MM.1S (cell line): ENCODE data around the gene ENTREP3.

Source experiments
- DNase-seq: peaks from one replicate; pipeline ENCODE4 v3.0.0-alpha.2; 2015
- H2AFZ ChIP-seq: fragments of 300-600 bp; sonication (generic); 2 replicates; pipeline ENCODE4 v1.6.0; 2016; ENCODE audit warnings: antibody characterized with exemption, low read length
- H3F3A ChIP-seq: fragments of 300-600 bp; sonication (generic); 2 replicates; pipeline ENCODE4 v1.6.1; 2016; ENCODE audit warnings: mild to moderate bottlenecking, antibody characterized with exemption, low read length, moderate library complexity, mixed read lengths; ENCODE audit not compliant: insufficient read depth
- H3K27ac ChIP-seq: fragments of 300-600 bp; sonication (generic); 2 replicates; pipeline ENCODE4 v1.5.1; 2016; ENCODE audit warnings: mild to moderate bottlenecking, low read length
- H3K27me3 ChIP-seq: fragments of 300-600 bp; sonication (generic); replicated peaks from 2 replicates; pipeline ENCODE4 v1.6.0; 2016; ENCODE audit warnings: low read length; ENCODE audit not compliant: insufficient read depth
- H3K36me3 ChIP-seq: fragments of 300-600 bp; sonication (generic); replicated peaks from 2 replicates; pipeline ENCODE4 v1.6.1; 2016; ENCODE audit warnings: mild to moderate bottlenecking, low read length, mixed read lengths; ENCODE audit not compliant: insufficient read depth
- H3K4me1 ChIP-seq: fragments of 300-600 bp; sonication (generic); 2 replicates; pipeline ENCODE4 v1.6.1; 2016; ENCODE audit warnings: low read length, mixed read lengths
- H3K4me2 ChIP-seq: fragments of 300-600 bp; sonication (generic); 2 replicates; pipeline ENCODE4 v1.6.0; 2016; ENCODE audit warnings: low read depth, low read length
- H3K4me3 ChIP-seq: fragments of 300-600 bp; sonication (generic); 2 replicates; pipeline ENCODE4 v1.5.1; 2016; ENCODE audit warnings: low read length, mixed read lengths
- H3K79me2 ChIP-seq: fragments of 300-600 bp; sonication (generic); 2 replicates; pipeline ENCODE4 v1.6.1; 2016; ENCODE audit warnings: mixed run types, low read length, mixed read lengths
- H3K9ac ChIP-seq: fragments of 300-600 bp; sonication (generic); 2 replicates; pipeline ENCODE4 v1.6.1; 2016; ENCODE audit warnings: low read length, mixed read lengths
- H3K9me2 ChIP-seq: fragments of 300-600 bp; sonication (generic); replicated peaks from 2 replicates; pipeline ENCODE4 v1.6.1; 2016; ENCODE audit warnings: mild to moderate bottlenecking, low read length, mixed read lengths; ENCODE audit not compliant: insufficient read depth
- H3K9me3 ChIP-seq: fragments of 300-600 bp; sonication (generic); replicated peaks from 2 replicates; pipeline ENCODE4 v1.6.1; 2016; ENCODE audit warnings: mild to moderate bottlenecking, low read length, mixed read lengths; ENCODE audit not compliant: insufficient read depth
- H4K20me1 ChIP-seq: fragments of 300-600 bp; sonication (generic); 2 replicates; pipeline ENCODE4 v1.6.1; 2016; ENCODE audit warnings: mild to moderate bottlenecking, low read length, moderate library complexity, mixed read lengths; ENCODE audit not compliant: insufficient read depth
- EZH2 ChIP-seq: fragments of 300-600 bp; sonication (generic); optimal IDR thresholded peaks from 2 replicates; pipeline ENCODE3; 2017; ENCODE audit warnings: low read depth, mild to moderate bottlenecking, antibody characterized with exemption, low read length, mixed read lengths
- EZH2phosphoT487 ChIP-seq: fragments of 300-600 bp; sonication (generic); IDR thresholded peaks from 2 replicates; pipeline ENCODE4 v1.6.1; 2018; ENCODE audit warnings: antibody characterized with exemption, low read length
- TF ChIP-seq, protein P1 (sequence below): fragments of 300-600 bp; sonication (generic); IDR thresholded peaks from 2 replicates; pipeline ENCODE4 v1.5.1; 2016; ENCODE audit warnings: antibody characterized with exemption, low read length, mixed read lengths

ENTREP3 gene

GRCh38 chr1:155228096-155228427, 27.2 kb downstream of the ENTREP3 start:
- no peaks in the 10 kb centered on the region for H4K20me1 ChIP-seq
- peaks cover 9% of the 10 kb centered on the region for H3K4me1 ChIP-seq
- peak overlapping the region; percentile 97 for H2AFZ ChIP-seq
- no peaks in the 10 kb centered on the region for H3K9me3 ChIP-seq
- H3F3A ChIP-seq, result peaks cover 25% of the 10 kb centered on the region
- H3K4me2 ChIP-seq, result peak overlapping the region; percentile 87
- H3K27ac ChIP-seq, result peak overlapping the region; percentile 17; the same call in 1 of the 2 replicates
- peak overlapping the region; percentile 55 for H3K9ac ChIP-seq
- no peak for TF ChIP-seq EZH2phosphoT487
- TF ChIP-seq, protein P1, sequence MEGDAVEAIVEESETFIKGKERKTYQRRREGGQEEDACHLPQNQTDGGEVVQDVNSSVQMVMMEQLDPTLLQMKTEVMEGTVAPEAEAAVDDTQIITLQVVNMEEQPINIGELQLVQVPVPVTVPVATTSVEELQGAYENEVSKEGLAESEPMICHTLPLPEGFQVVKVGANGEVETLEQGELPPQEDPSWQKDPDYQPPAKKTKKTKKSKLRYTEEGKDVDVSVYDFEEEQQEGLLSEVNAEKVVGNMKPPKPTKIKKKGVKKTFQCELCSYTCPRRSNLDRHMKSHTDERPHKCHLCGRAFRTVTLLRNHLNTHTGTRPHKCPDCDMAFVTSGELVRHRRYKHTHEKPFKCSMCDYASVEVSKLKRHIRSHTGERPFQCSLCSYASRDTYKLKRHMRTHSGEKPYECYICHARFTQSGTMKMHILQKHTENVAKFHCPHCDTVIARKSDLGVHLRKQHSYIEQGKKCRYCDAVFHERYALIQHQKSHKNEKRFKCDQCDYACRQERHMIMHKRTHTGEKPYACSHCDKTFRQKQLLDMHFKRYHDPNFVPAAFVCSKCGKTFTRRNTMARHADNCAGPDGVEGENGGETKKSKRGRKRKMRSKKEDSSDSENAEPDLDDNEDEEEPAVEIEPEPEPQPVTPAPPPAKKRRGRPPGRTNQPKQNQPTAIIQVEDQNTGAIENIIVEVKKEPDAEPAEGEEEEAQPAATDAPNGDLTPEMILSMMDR, result no peak
- no peak for TF ChIP-seq EZH2
- H3K4me3 ChIP-seq, result peak overlapping the region; percentile 54
- H3K9me2 ChIP-seq, result no peaks in the 10 kb centered on the region
- DNase-seq, result no peak
- H3K36me3 ChIP-seq, result no peaks in the 10 kb centered on the region
- H3K79me2 ChIP-seq, result peaks cover 11% of the 10 kb centered on the region; the same call in 1 of the 2 replicates
- H3K27me3 ChIP-seq, result no peaks in the 10 kb centered on the region; the same call in 1 of the 2 replicates

- H3K9ac ChIP-seq, result peak overlapping the region; percentile 79
- H3K27ac ChIP-seq, result peak overlapping the region; percentile 63
- peaks cover 11% of the 10 kb centered on the region; the same call in 1 of the 2 replicates for H3K79me2 ChIP-seq
- no peaks in the 10 kb centered on the region for H3K9me2 ChIP-seq
- H4K20me1 ChIP-seq, result no peaks in the 10 kb centered on the region
- peak overlapping the region; percentile 97 for H2AFZ ChIP-seq
- H3F3A ChIP-seq, result peaks cover 27% of the 10 kb centered on the region
- peak overlapping the region; percentile 92 for H3K4me2 ChIP-seq
- H3K4me3 ChIP-seq, result peak overlapping the region; percentile 71
- H3K36me3 ChIP-seq, result no peaks in the 10 kb centered on the region
- H3K9me3 ChIP-seq, result no peaks in the 10 kb centered on the region
- H3K4me1 ChIP-seq, result peaks cover 10% of the 10 kb centered on the region
- TF ChIP-seq, protein P1, result no peak
- TF ChIP-seq EZH2phosphoT487, result no peak
- TF ChIP-seq EZH2, result no peak
- DNase-seq, result peak; percentile 100
- H3K27me3 ChIP-seq, result no peaks in the 10 kb centered on the region; the same call in 1 of the 2 replicates
Observed at GRCh38 chr1:155227261-155228095, 27.8 kb downstream of the ENTREP3 start.

DNA sequence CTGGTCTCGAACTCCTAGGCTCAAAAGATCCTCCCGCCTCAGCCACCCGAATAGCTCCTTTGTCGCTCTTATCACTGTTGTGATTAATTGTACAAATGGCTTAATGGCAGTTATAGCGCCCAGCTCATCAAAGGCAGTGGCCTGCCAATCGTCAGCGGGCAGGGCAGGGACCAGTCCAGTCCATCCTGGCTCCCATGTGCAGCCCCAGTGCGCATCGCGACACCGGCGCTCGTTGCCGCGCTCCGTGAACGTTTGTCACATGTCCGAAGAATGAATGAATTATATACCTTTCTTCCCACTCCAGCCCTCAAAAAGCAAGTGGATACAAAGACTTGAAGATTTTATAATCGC, 28.4 kb downstream of the ENTREP3 start:
- Histone ChIP-seq H3K36me3 (no peaks in the 10 kb centered on the region), H3K9me3 (no peaks in the 10 kb centered on the region), H3K27me3 (no peaks in the 10 kb centered on the region; the same call in 1 of the 2 replicates), H3K9me2 (no peaks in the 10 kb centered on the region), H3K4me2 (peak overlapping the region; percentile 92), H3F3A (peaks cover 27% of the 10 kb centered on the region), H3K79me2 (peaks cover 11% of the 10 kb centered on the region; the same call in 1 of the 2 replicates), H3K4me1 (peaks cover 10% of the 10 kb centered on the region), H3K27ac (peak overlapping the region; percentile 63), H3K9ac (peak overlapping the region; percentile 79), H3K4me3 (peak overlapping the region; percentile 71), H2AFZ (peak overlapping the region; percentile 73), H4K20me1 (no peaks in the 10 kb centered on the region)
- DNase-seq, result peak; percentile 70
- TF ChIP-seq EZH2phosphoT487 (no peak), EZH2 (no peak)
- TF ChIP-seq, protein P1, result no peak; the same call in 1 of the 2 replicates
